ENCODE results near the gene OGFR.

OGFR gene, protein sequence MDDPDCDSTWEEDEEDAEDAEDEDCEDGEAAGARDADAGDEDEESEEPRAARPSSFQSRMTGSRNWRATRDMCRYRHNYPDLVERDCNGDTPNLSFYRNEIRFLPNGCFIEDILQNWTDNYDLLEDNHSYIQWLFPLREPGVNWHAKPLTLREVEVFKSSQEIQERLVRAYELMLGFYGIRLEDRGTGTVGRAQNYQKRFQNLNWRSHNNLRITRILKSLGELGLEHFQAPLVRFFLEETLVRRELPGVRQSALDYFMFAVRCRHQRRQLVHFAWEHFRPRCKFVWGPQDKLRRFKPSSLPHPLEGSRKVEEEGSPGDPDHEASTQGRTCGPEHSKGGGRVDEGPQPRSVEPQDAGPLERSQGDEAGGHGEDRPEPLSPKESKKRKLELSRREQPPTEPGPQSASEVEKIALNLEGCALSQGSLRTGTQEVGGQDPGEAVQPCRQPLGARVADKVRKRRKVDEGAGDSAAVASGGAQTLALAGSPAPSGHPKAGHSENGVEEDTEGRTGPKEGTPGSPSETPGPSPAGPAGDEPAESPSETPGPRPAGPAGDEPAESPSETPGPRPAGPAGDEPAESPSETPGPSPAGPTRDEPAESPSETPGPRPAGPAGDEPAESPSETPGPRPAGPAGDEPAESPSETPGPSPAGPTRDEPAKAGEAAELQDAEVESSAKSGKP

DNA sequence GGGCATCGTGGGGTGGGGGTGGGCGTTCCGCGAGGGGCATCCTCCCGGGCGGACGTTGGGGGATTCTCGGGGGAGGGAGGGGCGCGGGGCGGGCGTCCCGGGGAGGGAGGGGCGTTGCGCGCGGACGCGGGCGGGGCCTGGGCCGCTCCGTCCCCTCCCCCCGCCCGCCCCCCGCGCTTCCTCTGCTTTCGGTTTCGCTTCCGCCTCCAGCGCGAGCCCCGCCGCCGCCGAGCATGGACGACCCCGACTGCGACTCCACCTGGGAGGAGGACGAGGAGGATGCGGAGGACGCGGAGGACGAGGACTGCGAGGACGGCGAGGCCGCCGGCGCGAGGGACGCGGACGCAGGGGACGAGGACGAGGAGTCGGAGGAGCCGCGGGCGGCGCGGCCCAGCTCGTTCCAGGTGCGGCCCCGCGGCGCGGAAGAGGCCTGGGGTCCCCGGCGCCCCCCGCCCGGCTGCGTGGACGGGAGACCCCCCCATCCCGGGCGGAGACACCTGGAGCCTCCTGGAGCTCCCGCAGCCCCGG is at the start of gene OGFR:
Gene OGFR, plus strand, starts transcription at position 209 of the 528 bp plus-strand sequence. Its CDS starts 25 bp downstream, at position 234.
- TF ChIP-seq, protein P1, sequence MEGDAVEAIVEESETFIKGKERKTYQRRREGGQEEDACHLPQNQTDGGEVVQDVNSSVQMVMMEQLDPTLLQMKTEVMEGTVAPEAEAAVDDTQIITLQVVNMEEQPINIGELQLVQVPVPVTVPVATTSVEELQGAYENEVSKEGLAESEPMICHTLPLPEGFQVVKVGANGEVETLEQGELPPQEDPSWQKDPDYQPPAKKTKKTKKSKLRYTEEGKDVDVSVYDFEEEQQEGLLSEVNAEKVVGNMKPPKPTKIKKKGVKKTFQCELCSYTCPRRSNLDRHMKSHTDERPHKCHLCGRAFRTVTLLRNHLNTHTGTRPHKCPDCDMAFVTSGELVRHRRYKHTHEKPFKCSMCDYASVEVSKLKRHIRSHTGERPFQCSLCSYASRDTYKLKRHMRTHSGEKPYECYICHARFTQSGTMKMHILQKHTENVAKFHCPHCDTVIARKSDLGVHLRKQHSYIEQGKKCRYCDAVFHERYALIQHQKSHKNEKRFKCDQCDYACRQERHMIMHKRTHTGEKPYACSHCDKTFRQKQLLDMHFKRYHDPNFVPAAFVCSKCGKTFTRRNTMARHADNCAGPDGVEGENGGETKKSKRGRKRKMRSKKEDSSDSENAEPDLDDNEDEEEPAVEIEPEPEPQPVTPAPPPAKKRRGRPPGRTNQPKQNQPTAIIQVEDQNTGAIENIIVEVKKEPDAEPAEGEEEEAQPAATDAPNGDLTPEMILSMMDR (IDR thresholded peaks at IDR 0.05; ENCODE audit: low read depth, low read length, missing control alignments): no peak
- in situ Hi-C loops (cut with HindIII; ENCODE audit: low pct_ligation_motif_present, low sequenced_read_pairs): no loop called here
- peak within 1 kb of the TSS; percentile 80 for H3K4me3 ChIP-seq (ENCODE audit: low read depth, low read length)
- H3K27me3 ChIP-seq (replicated peaks): no peaks in the 10 kb centered on the region
- peak within 1 kb of the TSS; percentile 28 for H3K27ac ChIP-seq
- DNase-seq: no peak
- peaks cover 12% of the 10 kb centered on the region for H3K36me3 ChIP-seq (replicated peaks)

DNA sequence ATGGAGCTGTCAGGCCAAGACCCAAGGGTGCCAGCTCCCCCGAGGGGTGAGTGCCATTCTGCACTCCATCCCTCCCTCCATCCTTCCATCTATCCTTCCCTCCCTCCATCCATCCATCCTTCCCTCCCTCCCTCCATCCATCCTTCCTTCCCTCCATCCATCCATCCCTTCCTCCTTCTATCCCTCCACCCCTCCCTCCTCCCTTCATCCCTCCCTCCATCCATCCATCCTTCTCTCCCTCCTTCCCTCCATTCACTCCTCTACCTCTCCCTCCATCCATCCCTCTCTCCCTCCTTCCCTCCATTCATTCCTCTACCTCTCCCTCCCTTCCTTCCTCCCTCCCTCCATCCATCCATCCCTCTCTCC is 49.7 kb upstream of the OGFR start:
- TF ChIP-seq, protein P1 (IDR thresholded peaks at IDR 0.05; ENCODE audit: low read depth, low read length, missing control alignments): no peak
- Histone ChIP-seq H3K36me3 (replicated peaks) (no peaks in the 10 kb centered on the region), H3K4me3 (ENCODE audit: low read depth, low read length) (no peak overlapping the region), H3K27ac (no peak overlapping the region), H3K27me3 (replicated peaks) (no peaks in the 10 kb centered on the region)
- no peak for DNase-seq
- in situ Hi-C loops (cut with HindIII; ENCODE audit: low pct_ligation_motif_present, low sequenced_read_pairs): no loop called here

DNA sequence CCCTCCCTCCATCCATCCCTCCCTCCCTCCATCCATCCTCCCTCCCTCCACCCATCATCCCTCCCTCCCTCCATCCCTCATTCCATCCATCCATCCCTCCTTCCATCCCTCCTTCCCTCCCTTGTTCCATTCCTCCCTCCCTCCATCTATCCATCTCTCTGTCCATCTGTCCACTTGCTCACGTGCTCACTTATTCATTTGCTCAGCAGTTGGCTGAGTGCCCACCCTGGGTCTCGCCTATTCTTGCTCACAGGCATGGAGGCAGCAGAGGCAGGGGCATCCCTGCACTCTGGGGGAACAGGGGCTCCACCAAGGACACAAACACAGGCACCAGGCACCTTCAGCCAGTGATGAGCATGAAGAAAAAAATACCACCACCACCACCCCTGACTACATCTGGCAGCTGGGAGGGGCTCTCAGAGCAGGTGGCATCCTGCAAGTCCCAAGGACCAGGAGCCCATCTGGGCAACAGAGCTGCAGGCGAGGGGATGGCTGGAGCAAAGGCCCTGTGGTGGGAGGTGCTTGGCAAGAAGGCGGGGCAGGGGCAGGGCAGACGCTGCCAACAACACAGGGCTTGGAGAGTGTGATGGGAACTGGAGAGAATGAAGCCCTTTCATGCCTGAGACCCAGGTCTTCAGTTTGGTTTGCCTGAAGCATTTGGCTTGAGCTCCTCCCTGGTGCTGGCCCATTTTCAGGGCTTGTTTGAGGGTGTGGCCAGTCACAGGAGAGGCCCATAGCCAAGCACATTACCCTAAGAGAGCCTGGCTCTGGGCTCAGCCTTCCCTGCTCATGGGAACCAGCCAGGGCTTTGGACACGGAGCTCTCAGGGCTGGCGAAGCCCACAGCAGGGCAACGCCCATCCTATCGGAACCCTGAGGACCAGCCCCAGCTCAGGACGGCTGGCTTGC is 48.6 kb upstream of the OGFR start:
- no peak for DNase-seq
- Histone ChIP-seq H3K27ac (no peak overlapping the region), H3K36me3 (replicated peaks) (no peaks in the 10 kb centered on the region), H3K27me3 (replicated peaks) (no peaks in the 10 kb centered on the region), H3K4me3 (ENCODE audit: low read depth, low read length) (no peak overlapping the region)
- TF ChIP-seq, protein P1 (IDR thresholded peaks at IDR 0.05; ENCODE audit: low read depth, low read length, missing control alignments): no peak
- in situ Hi-C loops (cut with HindIII; ENCODE audit: low pct_ligation_motif_present, low sequenced_read_pairs): no loop called here

DNA sequence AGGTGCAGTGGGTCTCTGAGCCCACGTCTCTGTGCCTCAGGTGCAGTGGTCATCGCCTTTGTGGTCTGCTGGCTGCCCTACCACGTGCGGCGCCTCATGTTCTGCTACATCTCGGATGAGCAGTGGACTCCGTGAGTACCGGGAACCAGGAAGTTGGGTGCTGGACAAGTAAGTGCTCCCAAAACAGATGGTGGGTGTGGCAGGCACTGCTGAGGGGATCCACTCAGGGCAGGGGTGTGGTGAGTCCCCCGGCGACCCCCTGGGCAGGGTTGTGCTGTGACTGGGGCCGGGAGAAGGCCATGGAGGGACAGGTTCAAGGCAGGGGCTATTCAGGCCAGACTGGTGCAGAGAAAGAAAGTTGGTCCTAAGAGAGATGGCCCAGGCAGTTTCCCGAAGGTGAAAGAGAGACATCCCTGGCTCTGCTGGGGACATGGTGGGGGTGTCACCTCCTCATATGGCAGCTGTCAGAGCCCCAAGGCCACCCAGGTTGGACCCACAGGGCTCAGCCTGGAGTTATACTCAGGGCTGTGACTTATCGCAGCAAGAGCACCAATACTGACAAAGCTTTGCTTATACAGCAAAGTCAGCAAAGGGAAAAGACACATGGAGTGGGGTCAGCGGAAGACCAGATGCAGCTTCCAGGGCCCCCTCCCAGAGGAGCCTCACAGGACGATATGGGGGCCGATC is 46.3 kb upstream of the OGFR start:
- H3K36me3 ChIP-seq (replicated peaks): no peaks in the 10 kb centered on the region
- TF ChIP-seq, protein P1 (IDR thresholded peaks at IDR 0.05; ENCODE audit: low read depth, low read length, missing control alignments): no peak
- no peak overlapping the region for H3K27ac ChIP-seq
- no peak overlapping the region for H3K4me3 ChIP-seq (ENCODE audit: low read depth, low read length)
- in situ Hi-C loops (cut with HindIII; ENCODE audit: low pct_ligation_motif_present, low sequenced_read_pairs): no loop called here
- DNase-seq: no peak
- no peaks in the 10 kb centered on the region for H3K27me3 ChIP-seq (replicated peaks)

DNA sequence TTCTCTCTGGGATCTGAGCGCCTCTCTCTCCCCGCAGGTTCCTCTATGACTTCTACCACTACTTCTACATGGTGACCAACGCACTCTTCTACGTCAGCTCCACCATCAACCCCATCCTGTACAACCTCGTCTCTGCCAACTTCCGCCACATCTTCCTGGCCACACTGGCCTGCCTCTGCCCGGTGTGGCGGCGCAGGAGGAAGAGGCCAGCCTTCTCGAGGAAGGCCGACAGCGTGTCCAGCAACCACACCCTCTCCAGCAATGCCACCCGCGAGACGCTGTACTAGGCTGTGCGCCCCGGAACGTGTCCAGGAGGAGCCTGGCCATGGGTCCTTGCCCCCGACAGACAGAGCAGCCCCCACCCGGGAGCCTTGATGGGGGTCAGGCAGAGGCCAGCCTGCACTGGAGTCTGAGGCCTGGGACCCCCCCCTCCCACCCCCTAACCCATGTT is 44.6 kb upstream of the OGFR start:
- H3K27me3 ChIP-seq (replicated peaks): no peaks in the 10 kb centered on the region
- no peak overlapping the region for H3K27ac ChIP-seq
- in situ Hi-C loops (cut with HindIII; ENCODE audit: low pct_ligation_motif_present, low sequenced_read_pairs): no loop called here
- TF ChIP-seq, protein P1 (IDR thresholded peaks at IDR 0.05; ENCODE audit: low read depth, low read length, missing control alignments): no peak
- H3K36me3 ChIP-seq (replicated peaks): no peaks in the 10 kb centered on the region
- no peak for DNase-seq
- H3K4me3 ChIP-seq (ENCODE audit: low read depth, low read length): no peak overlapping the region
